RKO (cell line): ENCODE measurements around the gene TKTL1.

Experiments
- DNase-seq: peaks from one replicate; pipeline ENCODE4 v3.0.0-alpha.2; 2016; ENCODE audit warnings: low spot score

TKTL1 gene

DNA sequence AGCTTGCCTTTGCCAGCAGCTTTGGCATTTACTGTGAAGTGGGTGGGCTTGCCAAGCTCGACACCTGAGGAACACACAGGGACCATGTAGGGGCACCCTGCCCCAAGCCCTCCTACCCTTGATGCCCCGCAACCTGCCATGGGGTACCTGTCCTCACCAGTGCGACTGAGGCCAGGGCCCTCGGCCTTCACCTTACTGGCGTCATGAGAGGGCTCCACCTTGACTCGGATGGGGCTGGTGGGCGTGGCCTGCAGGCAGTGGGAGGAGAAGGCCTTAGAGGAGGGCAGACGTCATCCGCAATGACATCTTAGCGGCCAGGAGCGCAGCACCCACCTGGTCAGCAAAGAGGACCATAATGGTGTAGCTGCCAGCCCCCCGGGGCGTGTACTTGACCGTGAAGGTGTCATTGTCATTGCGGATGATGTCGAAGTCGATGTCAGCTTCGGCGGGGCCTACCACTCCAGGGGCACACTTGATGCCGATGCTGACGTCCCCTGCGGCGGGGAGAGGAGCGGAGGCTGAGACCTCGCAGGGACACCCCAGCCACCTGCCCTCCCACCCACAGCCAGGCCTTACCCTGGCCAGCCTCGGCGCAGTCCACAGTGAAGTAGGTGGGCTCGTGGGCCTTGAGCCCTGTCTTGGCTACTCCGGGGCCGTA lies 66.6 kb downstream of the TKTL1 start:
- DNase-seq: no peak

DNA sequence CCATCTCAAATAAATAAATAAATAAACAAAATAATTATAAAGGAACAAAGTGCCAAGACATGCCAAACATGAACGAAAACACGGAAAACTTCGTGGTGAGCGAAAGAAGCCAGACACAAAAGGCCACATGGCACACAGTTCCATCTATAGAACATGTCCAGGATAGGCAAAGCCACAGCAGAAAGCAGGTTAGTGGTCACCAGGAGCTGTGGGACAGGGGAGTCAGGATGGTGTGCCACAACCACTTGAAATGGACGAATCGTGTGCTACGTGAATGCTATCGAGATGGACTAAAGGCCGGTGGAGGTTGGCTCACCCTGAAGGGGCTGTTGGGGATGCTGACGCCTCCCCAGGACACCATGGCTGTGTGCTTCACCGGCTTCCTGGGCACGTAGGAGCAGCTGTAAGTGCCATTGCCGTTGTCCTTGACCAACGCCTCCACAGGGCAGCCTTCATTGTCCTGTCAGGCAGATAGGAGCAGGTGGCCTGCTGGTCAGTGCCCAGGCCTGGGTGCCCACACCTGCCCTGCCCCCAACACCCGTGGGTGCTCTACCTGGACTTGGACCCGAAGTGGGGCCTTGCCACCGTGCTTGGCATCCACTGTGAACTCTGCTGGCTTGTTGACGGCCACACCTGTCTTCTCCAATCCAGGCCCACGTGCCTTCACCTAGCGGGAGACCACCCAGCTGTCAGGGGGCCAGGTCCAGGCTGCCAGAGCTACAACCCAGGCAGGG lies 68.3 kb downstream of the TKTL1 start:
- DNase-seq: no peak

DNA sequence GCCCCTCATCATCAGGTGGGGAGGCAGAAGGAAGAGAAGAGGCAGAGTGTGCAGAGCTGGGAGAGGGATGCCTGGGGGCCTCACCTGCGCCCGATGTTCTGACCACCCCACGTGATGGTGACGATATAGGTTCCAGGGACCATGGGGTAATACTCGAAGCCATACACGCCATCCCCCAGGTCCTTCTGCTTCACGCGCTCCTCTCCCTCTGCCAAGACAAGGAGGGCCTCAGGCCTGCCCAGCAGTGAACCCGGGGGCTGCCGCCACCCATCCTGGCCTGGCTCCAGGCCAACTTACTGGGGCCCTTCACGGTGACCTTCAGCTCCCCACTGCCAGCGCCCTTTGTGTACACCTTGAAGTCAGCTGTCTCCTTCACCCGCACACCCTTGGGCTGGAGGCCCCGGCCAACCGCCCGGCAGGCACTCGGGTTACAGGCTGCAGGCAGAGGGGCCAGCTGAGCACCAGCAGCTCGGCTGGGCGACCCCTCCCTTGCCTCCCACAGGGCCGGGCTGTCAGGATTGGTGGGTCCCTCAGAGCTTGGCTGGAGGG lies 69.5 kb downstream of the TKTL1 start:
- no peak for DNase-seq

DNA sequence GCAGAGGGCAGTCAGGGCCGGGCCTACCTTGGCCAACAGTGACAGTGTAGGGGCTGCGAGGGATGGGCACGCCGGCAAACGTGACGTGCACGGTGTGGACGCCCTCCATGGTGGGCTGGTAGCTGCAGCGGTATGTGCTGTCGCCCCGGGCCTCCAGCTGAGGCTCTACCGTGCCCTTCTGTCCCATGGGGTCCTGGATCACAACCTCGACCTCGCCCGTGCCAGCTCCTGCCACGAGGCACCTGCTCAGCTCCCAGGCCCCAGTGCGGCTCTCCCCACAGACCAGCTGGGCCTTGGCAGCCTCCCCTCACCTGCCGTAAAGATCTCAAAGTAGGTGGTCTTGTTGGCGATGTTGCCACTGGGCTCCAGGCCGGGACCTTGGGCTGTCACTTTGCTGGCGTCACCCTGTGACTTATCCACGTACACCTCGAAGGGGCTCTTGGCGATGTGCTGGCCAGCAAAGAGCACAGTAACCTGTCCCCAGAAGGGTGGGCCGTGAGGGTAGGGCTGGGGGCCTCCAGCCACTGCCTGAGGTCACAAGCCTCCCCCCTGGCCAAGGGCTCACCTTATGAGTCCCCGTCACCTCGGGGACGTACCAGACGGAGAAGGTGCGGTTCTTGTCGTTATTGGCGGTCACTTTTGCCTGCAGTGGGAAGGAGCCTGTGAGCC lies 70.5 kb downstream of the TKTL1 start:
- DNase-seq: no peak

DNA sequence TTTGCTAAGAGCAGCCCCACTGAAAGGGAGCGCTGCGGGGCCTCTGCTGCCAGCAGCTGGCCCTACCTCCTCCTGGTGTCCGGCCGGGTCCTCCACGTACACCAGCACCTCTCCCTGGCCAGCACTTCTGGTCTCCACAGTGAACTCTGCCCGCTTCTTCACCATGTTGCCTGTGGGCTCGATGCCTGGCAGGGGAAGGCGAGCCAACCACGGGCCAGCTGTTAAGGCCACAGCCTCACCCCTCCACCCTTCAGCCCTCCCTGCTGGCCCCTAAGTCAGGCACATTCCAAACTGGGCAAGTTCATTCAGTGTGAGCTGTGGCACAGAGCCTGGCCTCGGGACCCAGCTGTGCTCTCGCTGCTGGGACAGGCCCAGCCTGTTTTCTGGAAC lies 71.1 kb downstream of the TKTL1 start:
- no peak for DNase-seq

DNA sequence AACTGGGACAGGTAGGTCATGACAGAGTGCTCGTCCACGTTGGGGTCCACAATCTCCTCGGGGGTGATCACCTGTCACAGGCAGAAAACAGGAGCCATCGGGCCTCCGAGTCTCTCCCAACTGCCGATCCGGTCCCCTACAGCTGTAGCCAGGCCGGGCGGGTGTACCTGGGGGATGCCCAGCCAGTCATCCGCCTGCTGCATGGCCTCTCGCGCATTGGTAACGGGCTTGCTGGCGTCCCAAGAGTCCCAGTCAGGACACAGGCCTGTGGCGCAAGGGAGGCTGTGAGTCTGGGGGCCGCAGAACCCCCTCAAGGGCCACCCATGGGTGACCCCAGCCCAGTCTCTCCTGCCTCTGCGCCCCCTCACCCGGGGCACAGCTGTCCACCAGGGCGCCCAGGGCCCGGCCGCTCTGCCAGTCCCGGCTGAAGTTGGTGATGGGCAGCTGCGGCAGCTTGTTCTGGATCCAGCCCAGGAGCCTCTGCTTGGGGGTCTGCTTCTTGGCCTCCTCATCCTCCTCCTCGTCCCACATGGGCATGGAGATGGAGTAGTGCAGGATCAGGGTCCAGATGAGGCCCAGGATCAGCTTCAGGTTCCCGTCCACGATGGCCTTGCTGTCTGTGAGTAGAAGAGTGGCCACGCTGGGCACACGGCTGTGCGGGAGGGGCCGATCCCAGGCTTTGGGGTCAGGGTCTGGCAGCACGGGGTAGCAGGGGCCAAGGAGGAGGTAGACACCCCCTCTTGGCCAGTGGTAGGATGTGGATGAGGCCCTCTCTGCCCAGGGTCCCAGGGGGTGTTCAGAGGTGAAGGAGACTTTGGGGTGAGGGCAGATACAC lies 72.1 kb downstream of the TKTL1 start:
- no peak for DNase-seq

DNA sequence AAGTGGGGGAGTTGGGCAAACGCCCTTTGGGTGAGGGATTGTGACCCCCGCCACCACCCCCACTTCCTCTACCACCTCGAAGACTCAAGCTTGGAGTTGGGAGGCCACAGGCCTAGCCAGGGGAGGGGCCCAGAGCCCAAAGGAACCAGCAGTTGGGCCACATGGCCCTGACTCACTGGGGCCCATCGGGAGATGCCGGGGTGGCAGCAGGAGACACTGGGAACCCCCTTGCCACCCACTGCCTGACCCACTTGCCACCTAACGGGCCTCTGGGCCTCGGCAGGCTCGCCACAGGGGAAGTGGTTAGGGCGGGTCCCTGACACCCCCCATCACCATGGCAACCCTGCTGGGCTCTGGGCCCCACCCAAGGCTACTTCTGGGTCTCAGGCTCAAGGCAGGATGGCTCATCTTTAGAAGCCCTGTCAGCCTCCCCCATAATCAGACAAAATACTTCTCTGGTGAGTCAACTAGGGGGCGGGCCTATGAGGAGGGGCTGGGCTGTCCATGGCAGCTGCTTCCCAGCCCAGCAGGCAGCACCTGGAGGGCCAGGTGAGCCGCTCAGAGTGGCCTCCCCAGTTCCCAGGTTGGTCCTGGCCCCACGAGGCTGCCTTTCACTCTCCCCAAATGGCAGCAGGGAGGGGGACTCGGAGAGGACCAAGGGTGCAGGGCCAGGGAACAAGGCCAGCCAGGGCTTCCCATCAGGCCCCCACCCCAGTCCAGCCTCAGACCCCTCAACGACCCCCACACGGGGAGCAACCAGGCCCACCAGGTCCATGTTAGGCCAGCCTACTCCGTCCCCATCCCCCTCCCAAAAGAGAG lies 73.2 kb downstream of the TKTL1 start:
- DNase-seq: peak; percentile 93

DNA sequence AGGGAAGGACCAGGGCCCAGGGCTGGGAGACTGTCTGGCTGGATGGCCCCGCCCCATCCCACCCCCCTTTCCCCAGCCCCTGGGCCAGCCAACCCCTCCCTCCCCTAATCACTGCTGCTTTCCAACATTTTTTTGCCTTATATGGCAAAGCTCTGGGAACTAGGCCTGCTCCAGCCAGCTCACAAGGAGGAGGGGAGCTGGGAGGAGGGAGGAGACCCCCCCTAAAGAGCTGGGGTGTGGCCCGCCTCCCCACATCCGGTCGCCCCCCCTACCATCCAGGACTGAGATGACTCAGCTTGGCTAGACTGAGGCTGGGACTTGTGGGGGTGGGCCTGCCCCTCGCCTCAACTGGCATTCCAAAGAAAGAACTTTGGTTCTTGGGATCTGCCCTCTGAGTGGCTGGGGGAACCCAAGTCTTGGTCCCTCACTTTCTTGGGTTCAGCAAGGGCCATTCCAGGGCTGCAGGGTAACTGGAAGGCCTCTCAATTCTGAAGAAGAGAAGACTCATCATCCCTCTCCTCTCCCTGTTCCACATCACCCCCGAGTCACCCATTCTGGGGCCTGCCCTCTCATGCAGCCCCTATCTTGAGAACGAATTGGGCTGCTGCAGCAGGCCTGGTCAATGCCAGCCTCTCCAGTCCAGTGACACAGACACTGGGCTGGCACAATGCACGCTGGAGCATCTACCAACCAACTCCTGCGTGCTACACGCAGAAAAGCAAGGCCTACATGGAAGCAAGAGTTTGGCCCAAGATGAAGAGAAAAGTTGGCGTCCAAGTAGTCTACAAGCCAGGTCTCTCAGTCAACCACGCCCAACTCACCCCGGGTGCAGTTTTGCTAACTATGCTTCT lies 74.1 kb downstream of the TKTL1 start:
- DNase-seq: peak; percentile 94

DNA sequence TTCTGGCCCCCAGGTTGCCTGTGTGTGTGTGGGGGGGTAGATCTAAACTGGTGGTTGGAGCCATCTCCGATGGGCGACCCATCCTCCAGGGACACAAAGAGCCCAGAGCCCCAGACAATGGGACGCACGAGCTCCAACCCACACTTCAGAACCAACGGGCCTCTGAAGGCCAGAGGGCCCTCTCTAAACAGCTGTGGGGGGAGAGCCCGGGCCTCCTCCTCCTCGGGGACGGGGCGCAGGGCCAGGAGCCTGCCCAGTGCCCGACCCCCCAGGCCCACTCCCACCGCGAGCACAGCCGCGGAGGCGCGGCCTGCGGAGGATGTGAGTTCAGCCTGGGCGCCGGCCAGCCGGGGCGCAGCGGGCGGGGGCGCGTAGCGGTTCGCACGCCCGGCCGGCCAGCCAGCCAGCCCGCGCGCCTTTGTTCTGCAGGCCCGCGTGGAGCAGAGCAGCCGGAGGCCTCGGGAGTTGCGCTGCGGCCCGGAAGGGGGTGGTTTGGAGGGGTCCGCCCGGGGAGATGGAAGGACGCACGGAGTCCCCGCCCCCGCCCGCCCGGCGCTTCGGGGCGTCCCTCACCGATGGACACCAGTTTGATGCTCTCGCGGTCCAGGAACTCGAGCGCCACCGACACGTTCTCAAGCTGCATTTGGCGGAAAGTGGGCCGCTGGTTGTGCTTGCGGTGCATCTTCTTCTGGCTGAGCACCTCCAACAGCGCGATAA lies 74.9 kb downstream of the TKTL1 start:
- no peak for DNase-seq

DNA sequence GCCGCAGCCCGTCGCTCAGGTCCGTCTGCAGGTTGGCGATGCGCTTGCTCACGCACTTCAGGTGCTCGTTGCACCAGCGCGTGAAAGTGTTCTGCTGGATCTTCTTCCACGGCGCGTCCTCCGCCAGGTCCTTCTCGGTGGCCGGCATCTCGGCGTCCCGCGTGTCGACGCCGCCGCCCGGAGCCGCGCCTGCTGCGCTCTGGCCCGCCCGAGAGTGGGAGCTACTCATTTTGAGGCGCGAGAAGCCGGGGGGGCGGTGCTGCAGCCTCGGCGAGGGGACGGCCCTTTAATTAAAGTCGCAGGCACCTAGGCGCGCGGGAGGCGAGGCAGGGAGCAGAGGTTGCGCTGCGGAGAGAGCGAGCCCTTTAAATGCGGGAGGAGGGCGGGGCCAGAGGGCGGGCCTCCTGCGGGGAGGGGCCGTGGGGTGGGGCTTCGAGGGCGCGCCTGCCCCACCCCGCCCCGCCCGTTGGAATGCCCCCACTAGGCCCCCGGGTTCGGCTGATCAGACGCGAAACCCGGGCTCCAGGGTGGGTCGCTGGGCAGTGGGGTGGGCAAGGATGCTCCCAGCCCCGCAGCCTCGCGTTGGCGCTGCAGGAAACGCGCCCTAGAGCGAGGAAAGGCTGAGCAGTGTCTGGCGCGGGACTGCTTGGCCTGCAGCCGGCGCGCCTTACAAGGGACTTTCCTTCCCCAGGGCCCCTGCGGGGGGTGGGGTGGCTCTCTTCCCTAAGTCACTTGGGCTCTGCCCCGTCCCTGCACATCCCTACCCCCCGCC lies 75.6 kb downstream of the TKTL1 start:
- peak; percentile 92 for DNase-seq

DNA sequence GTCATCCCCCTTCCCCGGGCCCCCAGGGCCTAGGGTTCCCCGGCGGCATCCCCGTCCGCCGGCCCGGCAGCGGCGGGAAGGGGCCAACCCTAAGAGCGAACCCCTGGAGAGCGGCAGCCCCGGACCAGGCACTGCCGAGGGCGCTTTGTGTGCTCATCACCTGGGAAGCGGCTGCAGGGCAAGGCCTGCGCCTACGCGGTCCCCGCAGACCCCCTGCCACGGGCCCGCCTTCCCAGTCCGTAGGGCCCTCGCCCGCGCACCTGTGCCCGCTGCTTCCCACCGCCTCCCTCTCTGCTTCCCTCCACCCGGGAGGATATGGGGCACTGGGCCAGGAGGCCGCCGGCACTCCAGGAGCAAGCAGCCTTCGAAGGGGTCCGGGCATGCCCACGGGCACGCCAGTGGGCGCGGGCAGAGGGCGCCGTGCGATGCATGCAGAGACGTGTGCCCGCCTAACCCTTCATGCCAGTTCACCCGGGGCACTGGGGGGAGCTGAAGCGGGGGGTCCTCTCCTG lies 76.2 kb downstream of the TKTL1 start:
- no peak for DNase-seq

DNA sequence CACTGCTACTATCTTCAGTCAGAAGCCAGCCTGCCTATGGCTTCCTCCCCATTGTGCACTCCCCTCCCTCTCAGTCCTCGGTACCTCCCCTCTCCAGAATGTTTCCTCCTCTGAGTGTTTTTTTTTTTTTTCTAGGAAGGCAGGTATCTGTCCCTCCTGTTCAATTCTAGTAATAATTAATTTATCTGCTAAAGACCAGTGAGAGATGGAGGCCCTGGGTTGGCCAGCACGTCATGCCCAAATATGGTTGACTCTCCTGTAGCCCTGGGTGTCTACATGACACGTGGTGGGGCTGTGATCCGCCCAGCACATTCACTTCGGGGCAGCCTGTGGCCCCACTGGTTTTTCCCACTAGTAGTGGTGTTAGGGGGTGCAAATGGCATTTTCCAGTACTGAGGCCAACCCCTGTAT lies 77.0 kb downstream of the TKTL1 start:
- DNase-seq: peak; percentile 72

DNA sequence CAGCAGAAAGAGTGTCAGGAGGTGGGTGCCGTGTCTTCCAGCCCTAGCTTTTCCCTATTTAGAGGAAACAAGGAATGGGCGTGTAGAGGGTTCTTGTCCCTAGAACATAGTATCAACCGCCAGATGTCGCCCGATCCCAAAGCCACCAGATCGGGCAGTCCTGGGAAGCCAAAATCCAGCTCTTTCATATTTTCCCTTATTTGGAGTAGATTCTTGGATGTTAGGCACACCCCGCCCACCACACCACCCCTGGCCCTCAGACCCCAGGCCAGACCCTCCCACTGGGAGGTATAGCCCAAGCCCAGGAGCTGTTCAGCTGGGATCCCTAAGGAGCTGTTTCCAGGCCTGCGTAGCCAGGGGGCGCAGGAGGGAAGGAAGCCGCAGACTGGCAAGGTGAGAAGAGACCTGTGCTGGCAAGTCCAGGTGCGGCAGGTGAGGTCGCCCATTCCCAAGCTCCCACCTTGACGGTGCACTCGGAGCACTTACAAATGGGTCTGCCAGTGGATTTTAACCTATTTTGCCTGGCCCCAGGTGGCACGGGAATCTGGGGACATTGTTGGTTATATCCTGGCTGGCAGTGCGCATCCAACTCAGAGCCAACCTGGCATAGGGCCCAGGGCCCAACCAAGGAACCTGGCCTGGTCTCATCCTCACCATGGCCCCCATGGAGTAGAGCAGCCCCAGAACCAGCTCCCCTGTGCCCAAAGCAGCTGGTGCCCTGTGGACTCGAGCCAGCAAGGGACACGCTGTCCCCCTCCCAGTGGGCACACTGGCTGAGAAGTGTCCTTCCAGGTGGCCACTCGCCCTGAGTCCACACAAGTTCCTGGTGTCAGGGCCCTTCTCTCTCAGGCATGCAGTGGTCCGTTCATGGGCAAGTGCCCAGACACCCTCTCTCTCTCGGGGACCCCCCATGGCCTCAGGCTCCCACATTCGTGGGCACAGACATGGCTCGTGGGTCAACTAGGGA lies 78.0 kb downstream of the TKTL1 start:
- peak; percentile 85 for DNase-seq

DNA sequence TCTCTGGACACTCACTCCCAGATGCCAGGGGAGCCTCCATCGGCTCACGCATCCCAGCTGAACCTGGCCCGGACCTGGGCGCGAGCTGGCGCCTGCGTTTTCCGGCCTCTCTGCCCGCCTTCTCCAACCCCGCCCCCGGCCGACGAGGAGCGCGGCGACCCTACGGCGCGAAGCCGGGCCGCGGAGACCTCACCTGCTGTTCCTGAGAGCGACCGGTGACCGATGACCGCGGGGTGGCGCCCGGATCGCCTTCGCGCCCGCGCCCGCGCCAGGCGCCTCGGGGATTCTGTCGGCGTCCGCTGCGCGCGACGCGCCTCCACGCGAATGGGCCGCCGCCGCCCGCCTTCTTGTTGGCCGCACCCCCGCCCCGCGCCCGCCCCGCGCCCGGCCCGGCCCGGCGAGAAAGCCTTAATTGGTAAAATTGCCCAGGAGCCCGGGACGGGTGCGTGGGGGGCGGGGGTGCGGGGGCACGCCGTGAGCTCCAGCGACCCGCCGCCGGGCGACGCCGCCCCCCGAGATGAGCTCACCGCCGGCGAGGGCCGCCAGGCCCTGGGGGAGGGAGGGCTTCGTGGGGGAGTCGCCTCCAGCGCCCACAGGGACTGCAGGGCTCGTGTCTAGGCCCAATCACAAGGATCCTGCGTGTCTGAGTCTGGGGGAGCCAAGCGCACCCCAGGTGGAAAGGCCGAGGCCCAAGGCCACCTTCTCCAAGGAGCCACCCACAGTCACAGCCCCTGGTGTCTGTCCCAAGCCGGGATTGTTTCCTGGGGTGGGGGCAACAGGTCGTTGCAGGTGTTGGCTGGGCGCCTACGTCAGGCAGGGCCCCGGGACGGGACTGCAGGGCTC lies 78.9 kb downstream of the TKTL1 start, which contains the start of gene FLNA:
FLNA (minus strand) TSS at position 322 of the 843 bp plus-strand sequence. CDS start 3,389 bp downstream, outside the sequence.
- no peak for DNase-seq

DNA sequence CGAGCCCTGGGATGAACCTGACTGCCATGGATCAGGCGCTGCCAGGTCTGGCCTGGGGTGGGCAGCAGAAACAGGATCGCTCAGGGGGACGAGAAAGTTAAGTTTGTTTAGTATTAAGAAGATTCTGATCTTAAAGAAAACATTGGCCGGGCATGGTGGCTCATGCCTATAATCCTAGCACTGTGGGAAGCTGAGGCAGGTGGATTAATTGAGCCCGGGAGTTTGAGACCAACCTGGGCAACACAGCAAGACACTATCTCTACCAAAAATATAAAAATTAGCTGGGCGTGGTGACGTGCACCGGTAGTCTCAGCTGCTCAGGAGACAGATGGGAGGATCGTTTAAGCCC lies 79.5 kb downstream of the TKTL1 start:
- no peak for DNase-seq

DNA sequence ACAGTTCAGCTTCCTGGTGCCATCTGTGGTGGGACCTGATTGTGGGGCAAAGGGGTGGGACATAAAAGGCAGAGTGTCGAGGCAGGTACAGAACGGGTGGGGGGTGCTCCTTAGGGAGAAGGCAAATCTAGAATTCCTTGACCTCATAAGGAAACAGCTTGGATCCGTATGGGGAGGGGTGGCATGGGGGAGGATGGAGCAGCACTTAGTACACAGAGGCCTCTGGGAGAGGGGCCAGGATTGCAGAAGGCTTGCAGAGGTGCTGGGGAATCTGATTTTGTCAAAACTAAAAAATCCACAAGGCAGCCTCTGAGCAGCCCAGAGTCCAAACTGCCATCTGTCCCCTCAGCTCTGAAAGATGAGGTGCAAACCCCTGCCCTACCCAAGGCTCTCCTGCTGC lies 81.2 kb downstream of the TKTL1 start:
- DNase-seq: no peak
